Hematopoietic multipotent progenitor cell treated with erythropoietin and hydrocortisone succinate and interleukin-3 and kit ligand, for 8 days (in vitro differentiated cells): ENCODE results near the gene BAHCC1.
A peak's percentile ranks its signal among the peaks of the same experiment; 100 is the strongest.

Experiments
- DNase-seq: peaks from one replicate; pipeline ENCODE4 v3.0.0-alpha.2; 2015

BAHCC1 gene

GRCh38 chr17:81445642-81446503, 50.6 kb downstream of the BAHCC1 start:
- no peak for DNase-seq

GRCh38 chr17:81447331-81447933, 52.2 kb downstream of the BAHCC1 start:
- no peak for DNase-seq

DNA sequence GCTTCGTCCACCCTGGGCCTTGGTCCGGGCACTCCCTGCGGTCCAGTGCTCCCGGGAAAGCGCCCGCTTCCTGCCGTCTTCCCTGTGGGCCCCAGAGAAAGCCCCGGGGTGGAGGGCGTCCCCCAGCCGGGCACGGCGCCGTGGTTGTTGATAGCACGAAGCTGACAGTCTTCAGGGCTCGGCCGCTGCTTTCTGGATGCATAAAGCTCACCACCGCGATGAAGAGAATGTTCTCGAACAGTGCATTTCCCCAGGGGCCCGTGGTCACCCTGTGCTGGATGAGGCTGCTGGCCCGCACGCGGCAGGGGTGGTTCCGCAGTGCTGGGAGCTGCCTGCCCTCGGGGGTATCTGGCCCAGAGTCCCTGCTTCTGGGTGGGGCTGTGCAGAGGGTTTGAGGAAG, 53.2 kb downstream of the BAHCC1 start:
- DNase-seq = no peak

DNA sequence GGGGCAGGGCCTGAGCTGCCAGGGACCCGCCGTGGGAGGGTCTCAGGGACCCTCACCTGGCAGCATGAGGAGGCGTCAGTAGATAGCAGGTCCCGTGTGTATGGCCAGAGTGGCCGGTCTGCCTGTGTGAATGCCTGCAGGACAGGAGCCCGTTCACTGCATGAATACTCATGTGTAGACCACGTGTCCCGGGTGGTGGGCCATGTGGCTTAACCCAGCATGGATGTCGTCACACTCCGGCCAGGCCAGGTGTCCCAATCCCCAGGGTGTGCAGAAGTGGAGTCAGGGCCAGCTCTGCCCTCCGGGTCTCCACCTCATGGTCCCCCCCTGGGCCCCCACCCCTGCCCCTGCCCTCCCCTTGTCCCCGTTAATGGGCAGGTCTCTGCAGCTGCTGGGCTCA, 53.7 kb downstream of the BAHCC1 start:
- DNase-seq = no peak

DNA sequence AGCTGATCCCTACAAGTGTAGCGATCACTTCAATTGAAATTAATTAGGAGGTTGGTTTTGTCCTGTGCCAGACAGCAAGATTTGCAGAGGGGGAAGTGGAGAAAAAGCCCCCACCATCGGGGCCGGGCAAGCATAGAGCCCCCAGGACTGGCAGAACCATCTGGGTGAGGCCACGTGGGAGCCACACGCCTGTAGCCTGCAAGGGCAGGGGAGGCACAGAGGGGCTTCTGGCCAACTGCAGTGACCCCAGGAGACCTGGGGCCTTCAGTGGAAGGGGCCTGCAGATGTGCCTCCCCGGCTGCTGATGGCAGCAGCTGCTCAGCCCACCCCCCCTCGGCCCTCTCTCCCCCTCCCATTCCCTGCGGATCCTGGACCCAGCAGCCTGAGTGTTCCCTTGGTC, 54.1 kb downstream of the BAHCC1 start:
- no peak for DNase-seq

GRCh38 chr17:81451823-81452222, 56.6 kb downstream of the BAHCC1 start:
- no peak for DNase-seq

DNA sequence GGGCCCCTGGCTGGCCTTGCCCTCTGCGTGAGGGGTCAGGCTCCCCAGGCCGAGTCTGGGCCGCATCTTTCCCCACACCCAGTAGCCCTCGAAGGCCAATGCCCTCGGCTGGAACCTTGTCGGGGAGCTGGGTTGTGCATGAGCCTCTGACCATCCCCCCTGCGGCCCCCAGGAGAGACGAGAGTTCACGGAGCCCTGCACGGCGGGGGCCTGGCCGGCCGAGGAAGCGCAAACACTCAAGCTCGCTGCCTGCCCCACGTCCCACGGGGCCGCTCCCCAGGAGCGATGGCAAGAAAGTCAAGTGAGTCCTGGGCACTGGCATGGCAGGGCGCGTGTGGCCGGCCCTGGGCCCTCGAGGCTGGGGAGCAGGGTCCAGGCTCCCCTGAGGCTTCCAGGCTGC, 57.3 kb downstream of the BAHCC1 start:
- no peak for DNase-seq

DNA sequence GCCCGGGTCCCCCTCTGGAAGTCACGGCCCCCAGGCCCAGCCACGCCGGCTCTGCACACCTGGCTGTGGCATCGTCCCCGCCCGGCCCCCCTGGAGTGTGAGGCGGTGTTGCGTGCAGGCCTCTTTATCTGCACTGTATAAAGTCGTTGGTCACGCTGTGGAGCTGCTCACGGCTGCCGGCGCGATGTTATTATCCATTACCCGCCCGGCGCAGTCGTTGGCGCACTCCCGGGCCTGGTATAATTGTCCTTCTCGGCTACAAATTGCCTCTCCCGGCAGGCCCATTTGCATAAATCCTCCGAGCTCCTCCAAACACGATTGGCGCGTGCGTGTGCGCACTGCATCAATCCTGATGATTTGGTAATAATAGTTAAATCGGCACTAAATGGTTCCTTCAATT, 57.8 kb downstream of the BAHCC1 start:
- DNase-seq = no peak

GRCh38 chr17:81453712-81454111, 58.5 kb downstream of the BAHCC1 start:
- DNase-seq = peak; percentile 4

GRCh38 chr17:81454473-81454872, 59.2 kb downstream of the BAHCC1 start:
- no peak for DNase-seq

DNA sequence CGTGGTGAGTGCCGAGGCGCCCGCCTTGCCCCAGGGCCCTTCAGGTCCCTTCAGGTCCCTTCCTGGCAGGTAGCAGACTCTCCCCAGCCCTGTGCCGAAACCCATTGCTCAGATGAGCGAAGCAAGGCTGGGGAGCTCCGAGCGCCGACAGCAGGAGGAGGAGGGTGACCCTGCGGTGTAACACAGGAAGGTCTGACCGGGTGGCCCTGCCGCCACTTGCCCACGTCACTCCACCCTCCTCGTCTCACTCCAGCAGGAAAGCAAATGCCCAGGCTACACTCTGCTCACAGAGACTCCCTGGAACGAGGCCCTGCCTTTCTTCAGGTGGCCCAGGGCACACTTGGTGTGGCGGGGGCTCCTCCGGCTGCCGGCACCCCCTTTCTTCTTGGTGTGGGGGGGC, 60.1 kb downstream of the BAHCC1 start:
- DNase-seq = no peak

- DNase-seq = no peak
Observed at GRCh38 chr17:81456091-81456490, 60.8 kb downstream of the BAHCC1 start.

GRCh38 chr17:81456798-81457197, 61.5 kb downstream of the BAHCC1 start:
- DNase-seq = no peak

DNA sequence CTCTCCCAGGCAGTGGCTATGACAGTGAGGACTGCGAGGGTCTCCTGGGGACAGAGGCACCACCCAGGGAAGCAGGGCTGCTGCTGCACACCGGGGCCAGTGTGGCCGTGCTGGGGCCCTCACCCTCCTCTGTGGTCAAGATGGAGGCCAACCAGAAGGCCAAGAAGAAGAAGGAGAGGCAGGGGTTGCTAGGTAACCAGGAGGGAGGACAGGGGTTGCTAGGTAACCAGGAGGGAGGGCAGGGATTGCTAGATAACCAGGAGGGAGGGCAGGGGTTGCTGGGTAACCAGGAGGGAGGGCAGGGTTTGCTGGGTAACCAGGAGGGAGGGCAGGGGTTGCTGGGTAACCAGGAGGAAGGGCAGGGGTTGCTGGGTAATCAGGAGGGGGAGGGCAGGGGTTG, 62.1 kb downstream of the BAHCC1 start:
- DNase-seq = peak; percentile 2

DNA sequence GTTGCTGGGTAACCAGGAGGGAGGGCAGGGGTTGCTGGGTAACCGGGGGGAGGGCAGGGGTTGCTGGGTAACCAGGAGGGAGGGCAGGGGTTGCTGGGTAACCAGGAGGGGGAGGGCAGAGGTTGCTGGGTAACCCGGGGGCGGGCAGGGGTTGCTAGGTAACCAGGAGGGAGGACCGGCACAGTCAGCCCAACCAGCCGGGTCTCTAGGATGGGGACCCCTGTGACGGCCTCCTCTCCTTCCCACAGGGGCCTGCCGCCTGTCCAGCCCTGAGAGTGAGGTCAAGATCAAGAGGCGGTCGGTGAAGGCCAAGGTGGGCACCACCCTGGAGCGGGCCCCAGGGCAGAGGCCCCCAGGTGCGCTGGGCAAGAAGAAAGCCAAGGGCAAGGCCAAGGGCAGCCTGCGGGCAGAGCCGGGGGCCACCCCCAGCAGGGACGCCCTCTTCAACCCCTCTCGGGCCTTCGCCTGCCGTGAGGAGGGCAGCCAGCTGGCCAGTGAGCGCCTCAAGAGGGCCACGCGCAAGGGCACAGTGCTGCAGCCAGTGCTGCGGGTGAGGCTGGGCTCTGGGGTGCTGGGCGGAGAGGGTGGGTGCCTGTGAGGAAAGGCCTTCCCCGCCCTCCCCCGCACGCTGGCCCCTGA, 62.8 kb downstream of the BAHCC1 start:
- DNase-seq = no peak

- no peak for DNase-seq
Observed at GRCh38 chr17:81458628-81459027, 63.4 kb downstream of the BAHCC1 start.

- DNase-seq = no peak
Observed at GRCh38 chr17:81459224-81459623, 64.0 kb downstream of the BAHCC1 start.

DNA sequence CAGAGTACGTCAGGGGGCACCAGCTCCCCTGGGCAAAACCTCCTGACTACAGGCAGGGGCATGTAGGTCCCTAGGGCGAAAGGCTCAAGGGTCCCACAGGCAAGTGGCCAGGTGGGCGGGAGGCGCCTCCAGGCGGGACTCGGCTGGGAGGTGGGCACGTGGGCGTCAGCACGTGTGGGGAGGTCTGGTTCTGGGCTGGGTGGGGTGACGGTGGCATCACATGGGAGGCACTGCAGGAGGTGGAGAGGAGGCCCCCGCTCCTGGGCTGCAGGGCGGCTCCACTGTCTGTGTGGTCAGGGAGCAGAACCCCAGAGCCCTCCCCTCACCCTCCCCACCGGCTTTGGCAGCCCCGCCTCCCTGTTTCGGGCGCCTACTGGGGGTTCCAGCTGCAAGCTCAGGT, 64.6 kb downstream of the BAHCC1 start:
- no peak for DNase-seq

DNA sequence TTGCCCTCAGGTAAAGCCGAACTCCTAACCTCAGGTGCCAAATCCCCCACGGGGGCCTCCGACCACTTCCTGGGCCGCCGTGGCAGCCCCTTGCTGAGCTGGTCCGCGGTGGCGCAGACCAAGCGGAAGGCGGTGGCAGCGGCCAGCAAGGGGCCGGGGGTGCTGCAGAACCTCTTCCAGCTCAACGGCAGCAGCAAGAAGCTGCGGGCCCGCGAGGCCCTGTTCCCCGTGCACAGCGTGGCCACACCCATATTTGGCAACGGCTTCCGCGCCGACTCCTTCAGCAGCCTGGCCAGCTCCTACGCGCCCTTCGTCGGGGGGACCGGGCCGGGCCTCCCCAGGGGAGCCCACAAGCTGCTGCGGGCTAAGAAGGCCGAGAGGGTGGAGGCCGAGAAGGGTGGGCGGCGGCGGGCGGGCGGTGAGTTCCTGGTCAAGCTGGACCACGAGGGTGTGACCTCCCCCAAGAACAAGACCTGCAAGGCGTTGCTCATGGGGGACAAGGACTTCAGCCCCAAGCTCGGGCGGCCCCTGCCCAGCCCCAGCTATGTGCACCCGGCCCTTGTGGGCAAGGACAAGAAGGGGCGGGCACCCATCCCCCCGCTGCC, 65.7 kb downstream of the BAHCC1 start:
- DNase-seq = no peak

GRCh38 chr17:81461607-81462500, 66.6 kb downstream of the BAHCC1 start:
- DNase-seq = no peak

DNA sequence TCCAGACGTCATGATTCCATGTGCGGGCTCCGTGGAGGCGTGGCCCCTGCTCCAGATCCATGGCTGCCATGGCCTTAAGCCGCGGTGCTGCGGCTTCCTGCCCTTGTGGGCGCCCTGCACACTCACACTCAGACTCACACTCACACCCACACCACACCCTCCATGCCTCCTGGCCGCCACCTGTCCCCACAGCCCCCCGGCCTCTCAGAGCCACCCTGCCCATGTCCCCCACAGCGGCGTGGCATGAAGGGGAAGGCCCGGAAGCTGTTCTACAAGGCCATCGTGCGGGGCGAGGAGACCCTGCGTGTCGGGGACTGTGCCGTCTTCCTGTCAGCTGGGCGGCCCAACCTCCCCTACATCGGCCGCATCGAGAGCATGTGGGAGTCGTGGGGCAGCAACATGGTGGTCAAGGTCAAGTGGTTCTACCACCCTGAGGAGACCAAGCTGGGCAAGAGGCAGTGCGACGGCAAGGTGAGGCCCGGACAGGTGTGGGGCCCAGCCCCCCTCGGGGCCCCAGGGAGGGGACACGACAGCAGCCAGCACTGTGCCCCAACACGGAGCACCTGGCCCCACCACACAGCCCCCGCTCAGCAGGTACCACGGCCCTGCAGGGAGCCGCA, 67.4 kb downstream of the BAHCC1 start:
- DNase-seq = no peak

GRCh38 chr17:81463506-81463905, 68.2 kb downstream of the BAHCC1 start:
- DNase-seq = no peak
